ENCODE measurements around the gene HERPUD2. TPM values are rescaled to one million over a fixed set of nuclear protein-coding genes. Genes with fewer than 3 reads are reported as not detected.
"Not testable (repeated sequence)": the region's sequence is repeated elsewhere in the genome, so short reads cannot be mapped to it uniquely, and the experiment has no call there.

Gene HERPUD2
- total RNA-seq, 2 donors from 2014 or later, result 36.8 to 40.4 TPM

DNA sequence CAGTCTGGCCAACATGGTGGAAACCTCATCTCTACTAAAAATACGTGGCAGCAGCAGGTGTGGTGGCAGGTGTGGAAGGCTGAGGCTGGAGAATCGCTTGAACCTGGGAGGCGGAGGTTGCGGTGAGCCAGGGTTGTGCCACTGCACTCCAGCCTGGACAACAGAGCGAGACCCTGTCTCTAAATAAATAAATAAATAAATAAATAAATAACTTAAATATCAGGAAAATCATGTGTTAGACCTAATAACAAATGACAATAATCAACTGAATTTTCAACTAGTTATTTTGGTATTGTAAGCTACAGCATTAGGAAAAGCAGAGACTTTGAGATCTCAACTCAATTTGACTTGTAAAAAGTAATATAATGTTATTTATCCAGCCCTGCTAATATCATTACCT is 9.2 kb downstream of the HERPUD2 start:
- Mint-ChIP-seq H3K27ac (no peak overlapping the region), H3K36me3 (peaks cover 8% of the 10 kb centered on the region), H3K9me3 (no peaks in the 10 kb centered on the region), H3K27me3 (no peaks in the 10 kb centered on the region), H3K4me3 (no peak overlapping the region), H3K4me1 (ENCODE audit: low read depth in 2 of 2) (peaks cover 50 to 58% of the 10 kb centered on the region in 2 donors)
- no peak for DNase-seq (ENCODE audit: low spot score)
- ATAC-seq, result no peak

DNA sequence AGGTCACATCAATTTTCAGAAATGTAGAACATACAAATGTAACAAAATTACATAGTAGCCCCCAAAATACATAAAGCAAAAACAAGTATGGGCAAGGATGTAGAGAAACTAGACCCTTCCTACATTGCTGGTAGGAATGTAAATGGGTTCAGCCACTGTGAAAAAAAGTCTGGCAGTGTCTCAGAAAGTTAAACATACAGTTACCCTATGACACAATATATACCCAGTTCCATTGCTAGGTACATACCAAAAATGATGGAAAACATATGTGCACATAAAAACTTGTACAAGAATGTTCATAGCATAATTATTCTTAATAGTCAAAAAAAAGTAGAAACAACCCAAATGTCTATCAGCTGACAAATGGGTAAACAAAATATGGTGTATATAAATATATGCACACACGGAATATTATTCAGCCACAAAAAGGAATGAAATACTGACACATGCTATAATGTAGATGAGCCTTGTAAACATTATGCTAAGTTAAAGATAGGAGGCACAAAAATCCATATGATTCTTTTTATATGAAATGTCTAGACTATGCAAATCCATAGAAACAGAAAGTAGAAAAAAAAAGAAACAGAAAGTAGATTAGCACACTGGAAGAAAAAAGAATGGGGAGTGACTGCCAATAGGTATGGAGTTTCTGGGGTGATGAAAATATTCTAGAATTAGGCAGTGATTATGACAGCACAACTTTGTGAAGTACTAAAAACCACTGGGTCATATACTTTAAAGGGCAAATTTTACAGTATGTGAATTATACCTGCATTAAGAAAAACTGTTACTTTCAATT is 13.5 kb downstream of the HERPUD2 start:
- peak overlapping the region; percentile 30 for H3K4me3 Mint-ChIP-seq
- H3K4me1 Mint-ChIP-seq (ENCODE audit: low read depth in 2 of 2), result peaks cover 50 to 51% of the 10 kb centered on the region in 2 donors
- no peak for DNase-seq (ENCODE audit: low spot score)
- H3K27me3 Mint-ChIP-seq, result no peaks in the 10 kb centered on the region
- H3K36me3 Mint-ChIP-seq, result peaks cover 8% of the 10 kb centered on the region
- peak overlapping the region; percentile 54 to 56 for H3K27ac Mint-ChIP-seq
- no peaks in the 10 kb centered on the region for H3K9me3 Mint-ChIP-seq
- ATAC-seq, result peak; percentile 79 to 89

DNA sequence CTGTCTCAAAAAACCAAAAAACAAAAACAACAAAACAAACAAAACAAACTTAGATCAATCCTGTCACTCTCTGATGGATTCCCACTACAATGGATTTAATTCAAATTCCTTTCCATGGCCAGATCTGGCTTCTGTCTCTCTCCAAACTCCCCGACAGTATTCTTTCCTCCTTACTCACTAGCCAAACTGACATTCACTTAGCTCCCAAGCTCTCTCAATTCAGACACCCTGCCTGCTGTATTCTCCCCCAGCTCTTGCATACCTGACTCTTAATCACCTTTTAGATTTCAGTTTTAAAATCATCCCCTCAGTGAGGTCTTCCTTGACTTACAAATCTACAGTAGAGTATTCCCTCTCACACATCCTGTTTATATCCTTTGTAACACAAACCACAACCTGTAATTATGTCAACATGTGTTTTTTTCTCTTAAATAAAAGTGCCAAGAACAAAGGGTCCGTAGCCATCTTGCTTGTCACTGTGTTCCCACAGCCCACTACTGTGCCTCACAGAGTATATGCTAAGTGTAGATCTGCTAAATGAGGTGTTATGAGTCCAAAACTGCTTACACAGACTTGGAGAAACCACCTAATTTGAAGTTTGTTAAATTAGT is 14.4 kb downstream of the HERPUD2 start:
- peaks cover 55 to 57% of the 10 kb centered on the region in 2 donors for H3K4me1 Mint-ChIP-seq (ENCODE audit: low read depth in 2 of 2)
- H3K9me3 Mint-ChIP-seq, result no peaks in the 10 kb centered on the region
- ATAC-seq, result peak in 1 of 2 donors; percentile 62
- no peaks in the 10 kb centered on the region for H3K27me3 Mint-ChIP-seq
- no peak for DNase-seq (ENCODE audit: low spot score)
- peak overlapping the region; percentile 54 to 72 for H3K27ac Mint-ChIP-seq
- peaks cover 8% of the 10 kb centered on the region for H3K36me3 Mint-ChIP-seq
- H3K4me3 Mint-ChIP-seq, result peak overlapping the region; percentile 53

GRCh38 chr7:35677582-35678356 is 17.2 kb downstream of the HERPUD2 start:
- no peaks in the 10 kb centered on the region for H3K9me3 Mint-ChIP-seq
- no peak overlapping the region for H3K4me3 Mint-ChIP-seq
- DNase-seq (ENCODE audit: low spot score) (no peak), ATAC-seq (no peak)
- no peaks in the 10 kb centered on the region for H3K27me3 Mint-ChIP-seq
- H3K27ac Mint-ChIP-seq, result peak overlapping the region in 1 of 2 donors; percentile 8
- H3K4me1 Mint-ChIP-seq (ENCODE audit: low read depth in 2 of 2), result peaks cover 48 to 50% of the 10 kb centered on the region in 2 donors
- peaks cover 5% of the 10 kb centered on the region for H3K36me3 Mint-ChIP-seq

DNA sequence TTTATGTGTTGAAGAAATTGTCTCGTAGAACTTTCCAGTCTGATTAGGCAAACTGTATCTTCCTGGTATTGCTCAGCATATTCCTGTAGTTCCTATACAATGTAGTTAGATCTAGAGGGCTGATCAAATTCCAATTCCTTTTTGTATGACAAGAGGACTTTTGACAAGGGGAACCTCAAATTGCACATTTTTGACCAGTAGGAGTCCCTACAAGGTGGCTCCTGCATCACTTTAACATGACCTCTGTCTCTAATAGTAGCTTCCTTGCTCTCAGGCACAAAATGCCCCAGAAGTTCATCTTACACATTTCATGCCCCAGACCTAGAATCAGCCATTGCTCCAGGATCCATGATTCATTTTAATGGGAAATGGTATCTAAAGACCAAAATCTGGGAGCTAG is 18.7 kb downstream of the HERPUD2 start:
- no peak for ATAC-seq
- Mint-ChIP-seq H3K36me3 (no peaks in the 10 kb centered on the region), H3K27ac (peak overlapping the region in 1 of 2 donors; percentile 28), H3K4me1 (ENCODE audit: low read depth in 2 of 2) (peaks cover 37 to 44% of the 10 kb centered on the region in 2 donors), H3K4me3 (no peak overlapping the region), H3K9me3 (no peaks in the 10 kb centered on the region), H3K27me3 (no peaks in the 10 kb centered on the region)
- no peak for DNase-seq (ENCODE audit: low spot score)

DNA sequence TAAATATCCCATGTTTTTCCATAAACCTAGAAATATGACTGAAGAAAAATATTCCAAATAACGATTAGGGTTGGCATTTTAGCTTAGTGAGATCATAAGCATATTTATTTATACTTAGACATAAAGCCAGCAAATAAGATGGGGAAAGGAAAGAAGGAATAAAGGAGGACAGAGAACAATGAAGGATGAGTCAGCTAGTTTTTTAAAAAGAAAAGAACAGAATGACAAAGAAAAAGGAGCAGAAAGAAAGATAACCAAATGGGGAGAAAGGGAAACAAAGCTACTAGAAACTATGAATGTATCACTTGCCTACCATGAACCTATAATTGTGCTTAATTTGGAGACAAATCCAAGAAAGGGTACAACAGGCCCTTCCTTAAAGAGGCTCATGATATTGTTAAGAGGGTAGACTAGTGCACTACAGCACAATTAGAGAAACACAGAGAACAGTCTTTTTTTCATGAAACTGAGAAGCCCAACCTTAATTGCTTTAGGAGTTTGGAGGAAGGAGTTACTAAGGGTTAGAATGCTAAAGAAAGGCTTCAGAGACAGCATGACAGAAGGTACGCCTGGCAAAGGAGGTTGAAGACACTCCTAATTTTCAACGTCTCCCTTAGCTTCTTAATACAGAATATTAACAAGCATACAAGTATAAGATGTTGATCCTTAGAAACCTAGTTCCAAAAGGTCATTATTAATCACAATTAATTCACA is 23.9 kb downstream of the HERPUD2 start:
- Mint-ChIP-seq H3K4me3 (no peak overlapping the region), H3K4me1 (ENCODE audit: low read depth in 2 of 2) (peaks cover 11 to 19% of the 10 kb centered on the region in 2 donors), H3K9me3 (no peaks in the 10 kb centered on the region), H3K27ac (peak overlapping the region; percentile 32 to 69), H3K36me3 (peaks cover 10% of the 10 kb centered on the region), H3K27me3 (no peaks in the 10 kb centered on the region)
- no peak for ATAC-seq
- DNase-seq (ENCODE audit: low spot score), result no peak

DNA sequence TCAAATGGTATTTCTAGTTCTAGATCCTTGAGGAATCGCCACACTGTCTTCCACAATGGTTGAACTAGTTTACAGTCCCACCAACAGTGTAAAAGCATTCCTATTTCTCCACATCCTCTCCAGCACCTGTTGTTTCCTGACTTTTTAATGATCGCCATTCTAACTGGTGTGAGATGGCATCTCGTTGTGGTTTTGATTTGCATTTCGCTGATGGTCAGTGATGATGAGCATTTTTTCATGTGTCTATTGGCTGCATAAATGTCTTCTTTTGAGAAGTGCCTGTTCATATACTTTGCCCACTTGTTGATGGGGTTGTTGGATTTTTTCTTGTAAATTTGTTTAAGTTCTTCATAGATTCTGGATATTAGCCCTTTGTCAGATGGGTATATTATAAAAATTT is 34.5 kb downstream of the HERPUD2 start:
- peaks cover 27% of the 10 kb centered on the region for H3K36me3 Mint-ChIP-seq
- not testable (repeated sequence) for DNase-seq (ENCODE audit: low spot score); H3K9me3 Mint-ChIP-seq; H3K27ac Mint-ChIP-seq; ATAC-seq; H3K4me3 Mint-ChIP-seq; H3K27me3 Mint-ChIP-seq
- peaks cover 24 to 33% of the 10 kb centered on the region in 2 donors for H3K4me1 Mint-ChIP-seq (ENCODE audit: low read depth in 2 of 2)

- peaks cover 28% of the 10 kb centered on the region for H3K36me3 Mint-ChIP-seq
- no peaks in the 10 kb centered on the region for H3K27me3 Mint-ChIP-seq
- ATAC-seq (no peak), DNase-seq (ENCODE audit: low spot score) (no peak)
- peaks cover 36 to 46% of the 10 kb centered on the region in 2 donors for H3K4me1 Mint-ChIP-seq (ENCODE audit: low read depth in 2 of 2)
- H3K9me3 Mint-ChIP-seq, result peaks cover 7% of the 10 kb centered on the region
- no peak overlapping the region for H3K4me3 Mint-ChIP-seq
- H3K27ac Mint-ChIP-seq, result peak overlapping the region in 1 of 2 donors; percentile 54
Observed at GRCh38 chr7:35658606-35659201, 36.2 kb downstream of the HERPUD2 start.

DNA sequence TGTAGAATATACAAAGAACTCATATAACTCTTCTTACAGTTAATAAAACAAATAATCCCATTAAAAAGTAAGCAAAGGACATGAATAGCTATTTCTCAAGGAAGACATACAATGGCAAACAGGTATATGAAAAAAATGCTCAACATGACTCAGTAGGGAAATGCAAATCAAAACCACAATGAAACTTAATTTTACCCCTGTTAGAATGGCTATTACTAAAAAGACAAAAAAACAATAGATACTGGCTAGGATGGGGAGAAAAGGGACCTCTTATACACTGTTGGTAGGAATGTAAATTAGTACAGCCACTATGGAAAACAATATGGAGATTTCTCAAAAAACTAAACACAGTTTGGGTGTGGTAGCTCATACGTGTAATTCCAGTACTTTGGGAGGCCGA is 37.8 kb downstream of the HERPUD2 start:
- ATAC-seq (peak; percentile 65 to 75), DNase-seq (ENCODE audit: low spot score) (no peak)

GRCh38 chr7:35654558-35654957 is 40.4 kb downstream of the HERPUD2 start:
- not testable (repeated sequence) for ATAC-seq; H3K4me3 Mint-ChIP-seq; DNase-seq (ENCODE audit: low spot score); H3K27me3 Mint-ChIP-seq; H3K27ac Mint-ChIP-seq; H3K9me3 Mint-ChIP-seq
- Mint-ChIP-seq H3K36me3 (peaks cover 33% of the 10 kb centered on the region), H3K4me1 (ENCODE audit: low read depth in 2 of 2) (peaks cover 65 to 74% of the 10 kb centered on the region in 2 donors)

More for the DNA sequence above, 37.8 kb downstream of the HERPUD2 start:
- H3K4me1 Mint-ChIP-seq (ENCODE audit: low read depth in 2 of 2), result peaks cover 52 to 58% of the 10 kb centered on the region in 2 donors
- no peaks in the 10 kb centered on the region for H3K27me3 Mint-ChIP-seq
- peak overlapping the region; percentile 40 for H3K4me3 Mint-ChIP-seq
- H3K27ac Mint-ChIP-seq, result peak overlapping the region; percentile 5 to 47
- H3K36me3 Mint-ChIP-seq, result peaks cover 35% of the 10 kb centered on the region
- peaks cover 10% of the 10 kb centered on the region for H3K9me3 Mint-ChIP-seq

DNA sequence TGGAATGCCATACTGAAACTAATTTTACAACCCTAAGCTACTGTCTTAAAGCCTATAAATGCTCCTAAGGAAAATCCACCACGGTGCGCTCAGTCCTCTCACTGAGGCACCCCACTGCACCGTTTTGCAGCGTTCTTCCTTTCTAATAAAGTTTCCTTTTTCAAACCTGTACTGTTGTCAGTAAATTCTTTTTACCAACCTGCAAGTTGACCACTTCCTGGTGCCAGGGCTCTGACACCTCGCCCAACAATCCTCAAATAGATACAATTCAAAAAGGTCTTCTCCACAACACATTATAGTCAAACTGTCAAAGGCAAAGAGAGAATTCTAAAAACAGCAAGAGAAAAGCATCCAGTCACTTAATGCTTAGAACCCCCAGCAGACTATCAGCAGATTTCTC is 42.8 kb downstream of the HERPUD2 start:
- no peaks in the 10 kb centered on the region for H3K27me3 Mint-ChIP-seq
- ATAC-seq (peak; percentile 63 to 77), DNase-seq (ENCODE audit: low spot score) (no peak)
- peaks cover 33% of the 10 kb centered on the region for H3K36me3 Mint-ChIP-seq
- H3K9me3 Mint-ChIP-seq, result peaks cover 9% of the 10 kb centered on the region
- H3K4me1 Mint-ChIP-seq (ENCODE audit: low read depth in 2 of 2), result peaks cover 65 to 71% of the 10 kb centered on the region in 2 donors
- H3K27ac Mint-ChIP-seq, result peak overlapping the region; percentile 85 to 86
- peak overlapping the region; percentile 80 for H3K4me3 Mint-ChIP-seq

GRCh38 chr7:35650751-35651150 is 44.2 kb downstream of the HERPUD2 start:
- H3K4me3 Mint-ChIP-seq, result no peak overlapping the region
- peaks cover 64 to 73% of the 10 kb centered on the region in 2 donors for H3K4me1 Mint-ChIP-seq (ENCODE audit: low read depth in 2 of 2)
- ATAC-seq (peak in 1 of 2 donors; percentile 43), DNase-seq (ENCODE audit: low spot score) (no peak)
- peak overlapping the region; percentile 45 to 85 for H3K27ac Mint-ChIP-seq
- H3K9me3 Mint-ChIP-seq, result peaks cover 9% of the 10 kb centered on the region
- H3K36me3 Mint-ChIP-seq, result peaks cover 33% of the 10 kb centered on the region
- H3K27me3 Mint-ChIP-seq, result no peaks in the 10 kb centered on the region

DNA sequence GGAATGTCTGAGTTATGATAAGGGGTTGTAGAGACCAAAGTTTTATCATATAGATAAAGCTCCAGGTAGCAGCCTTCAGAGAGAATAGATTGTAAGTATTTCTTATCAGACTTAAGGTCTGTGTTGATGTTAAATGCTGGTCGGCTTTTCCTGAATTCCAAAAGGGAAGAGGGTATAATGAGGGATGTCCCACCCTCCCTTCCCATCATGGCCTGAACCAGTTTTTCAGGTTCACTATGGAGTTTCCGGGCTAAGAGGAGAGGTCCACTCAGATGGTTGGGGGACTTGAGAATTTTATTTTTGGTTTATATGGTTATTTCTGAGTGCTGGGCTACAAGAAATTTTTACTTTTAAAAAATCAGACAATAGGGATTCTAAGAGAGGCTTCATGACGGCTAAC is 45.2 kb downstream of the HERPUD2 start:
- Mint-ChIP-seq H3K27me3 (no peaks in the 10 kb centered on the region), H3K4me1 (ENCODE audit: low read depth in 2 of 2) (peaks cover 58 to 69% of the 10 kb centered on the region in 2 donors)

More for the DNA sequence above, 45.2 kb downstream of the HERPUD2 start:
- ATAC-seq, result no peak
- Mint-ChIP-seq H3K9me3 (peaks cover 7% of the 10 kb centered on the region), H3K36me3 (peaks cover 26% of the 10 kb centered on the region), H3K4me3 (no peak overlapping the region), H3K27ac (peak overlapping the region in 1 of 2 donors; percentile 21)
- DNase-seq (ENCODE audit: low spot score), result no peak
